Stimulated activated effector memory CD8-positive, alpha-beta T cell treated with anti-CD3 and anti-CD28 coated beads, Interleukin-12 subunit alpha, Interleukin-12 subunit beta, amount 100 ng/mL, for 72 hours (primary cell): ENCODE data around the gene EVI2A.
A peak's percentile ranks its signal among the peaks of the same experiment; 100 is the strongest.
"Not testable (repeated sequence)": the region's sequence is repeated elsewhere in the genome, so short reads cannot be mapped to it uniquely, and the experiment has no call there.

Experiments used
- ATAC-seq: fragments of 150-1000 bp; cut with Tn5 transposase; 2 replicates; pipeline ENCODE4 v1.10.0; 2021
- DNase-seq, 2 donors: peaks; one replicate each; pipeline ENCODE4 v3.0.0; 2021 to 2022; ENCODE audit warnings: low spot score in 2 of 2
- H3K27ac Mint-ChIP-seq: one replicate; pipeline ENCODE4 v1.8.0; 2022; ENCODE audit warnings: mild to moderate bottlenecking, mixed read lengths
- H3K36me3 Mint-ChIP-seq: one replicate; pipeline ENCODE4 v1.8.0; 2022; ENCODE audit warnings: mild to moderate bottlenecking, mixed read lengths
- H3K4me1 Mint-ChIP-seq: one replicate; pipeline ENCODE4 v1.8.0; 2022; ENCODE audit warnings: mixed read lengths
- H3K4me3 Mint-ChIP-seq: one replicate; pipeline ENCODE4 v1.8.0; 2022; ENCODE audit warnings: mild to moderate bottlenecking, mixed read lengths
- H3K9me3 Mint-ChIP-seq: one replicate; pipeline ENCODE4 v1.8.0; 2022; ENCODE audit warnings: mixed read lengths

The EVI2A gene

DNA sequence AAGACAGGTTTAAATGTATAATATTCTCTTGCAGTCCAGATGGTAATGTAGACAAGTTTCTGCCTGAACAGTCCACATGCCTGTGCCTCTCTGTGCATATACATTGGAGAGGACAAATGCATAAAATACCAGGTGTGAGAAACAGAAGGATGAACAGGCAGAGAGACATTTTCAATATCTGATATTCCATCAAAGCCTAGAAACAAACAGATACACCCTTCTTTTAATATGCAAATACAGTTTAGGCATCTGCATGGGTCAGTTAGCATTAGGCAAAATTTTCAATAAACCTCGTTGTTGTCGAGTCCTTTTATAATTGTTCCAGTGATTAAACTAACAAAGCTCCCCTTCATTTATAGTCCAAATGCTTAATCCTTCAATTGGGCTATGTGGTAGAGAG is 25.3 kb downstream of the EVI2A start:
- H3K4me3 Mint-ChIP-seq: no peak overlapping the region
- H3K9me3 Mint-ChIP-seq: no peaks in the 10 kb centered on the region
- ATAC-seq (no peak), DNase-seq (no peak)
- H3K27ac Mint-ChIP-seq: no peak overlapping the region
- H3K4me1 Mint-ChIP-seq: no peaks in the 10 kb centered on the region
- peaks cover 5% of the 10 kb centered on the region for H3K36me3 Mint-ChIP-seq

DNA sequence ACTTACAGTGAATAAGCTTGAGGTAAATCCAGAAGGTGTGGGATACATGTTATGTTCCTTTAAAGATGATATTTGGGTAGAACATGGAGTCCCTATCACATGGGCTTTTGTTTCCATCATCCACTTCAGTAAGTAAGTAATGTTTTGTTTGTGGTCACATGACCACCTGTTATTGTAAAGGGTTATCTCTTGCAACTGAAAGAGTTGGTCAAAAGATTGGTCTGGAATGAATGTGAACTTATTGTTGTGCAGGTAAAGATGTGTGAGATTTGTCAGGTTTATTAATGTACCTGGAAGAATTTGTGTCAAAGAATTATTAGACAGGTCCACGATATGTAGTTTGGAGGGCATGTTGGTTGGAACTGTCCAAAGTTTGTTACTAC is 25.9 kb downstream of the EVI2A start:
- Mint-ChIP-seq H3K9me3 (no peaks in the 10 kb centered on the region), H3K36me3 (no peaks in the 10 kb centered on the region), H3K27ac (no peak overlapping the region), H3K4me3 (no peak overlapping the region), H3K4me1 (no peaks in the 10 kb centered on the region)
- DNase-seq: no peak
- no peak for ATAC-seq

DNA sequence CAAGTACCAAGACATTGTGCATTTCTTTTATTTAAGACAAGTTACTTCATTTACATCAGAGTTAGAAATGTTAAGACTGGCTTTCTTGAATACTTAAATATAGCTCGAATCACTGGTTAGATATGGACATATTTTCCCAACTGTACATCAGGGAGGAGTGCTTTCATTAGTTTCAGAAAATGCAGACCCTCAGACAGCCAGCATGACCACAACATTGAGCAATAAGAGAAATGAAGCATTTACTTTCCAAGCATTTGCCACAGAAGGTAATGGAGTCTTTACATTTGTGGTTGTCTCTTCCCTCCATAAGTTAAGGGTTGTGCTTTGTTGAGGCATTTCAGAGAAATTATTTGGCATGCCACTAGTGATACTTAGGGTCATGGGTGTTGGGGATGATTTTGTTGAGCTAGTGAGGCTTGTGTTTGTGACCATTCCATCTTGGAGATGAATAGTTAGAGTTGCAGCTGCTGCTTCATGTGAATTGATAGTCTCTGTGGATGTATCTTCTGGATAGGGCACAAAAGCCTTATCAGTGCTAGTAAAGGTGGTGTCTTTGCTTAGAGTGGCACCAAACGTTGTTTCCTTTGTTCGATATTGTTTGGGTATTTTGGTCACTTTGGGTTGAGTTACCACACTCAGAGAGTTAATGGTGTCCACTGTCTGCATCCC is 26.5 kb downstream of the EVI2A start:
- Mint-ChIP-seq H3K4me3 (no peak overlapping the region), H3K9me3 (no peaks in the 10 kb centered on the region), H3K36me3 (no peaks in the 10 kb centered on the region), H3K4me1 (no peaks in the 10 kb centered on the region), H3K27ac (no peak overlapping the region)
- no peak for DNase-seq
- no peak for ATAC-seq

DNA sequence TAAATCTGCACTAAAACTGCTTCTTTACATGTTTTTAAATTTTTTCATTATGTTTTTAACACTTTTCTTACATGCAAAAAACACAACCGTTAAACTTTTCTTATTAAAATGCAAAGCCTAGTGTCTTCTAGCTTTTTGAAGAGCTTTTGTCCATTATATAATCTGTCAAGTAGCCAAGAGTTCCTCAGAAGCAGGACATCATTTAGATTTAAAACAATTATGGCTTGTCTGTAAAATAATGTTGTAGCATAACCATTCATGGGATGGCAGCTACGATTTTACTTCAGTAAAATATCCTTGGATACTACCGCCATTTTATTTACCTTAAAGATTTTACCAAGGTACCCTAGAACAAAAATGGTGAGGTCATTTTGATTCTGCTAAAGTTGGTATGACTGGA is 27.2 kb downstream of the EVI2A start:
- DNase-seq: no peak
- Mint-ChIP-seq H3K36me3 (no peaks in the 10 kb centered on the region), H3K27ac (no peak overlapping the region), H3K9me3 (no peaks in the 10 kb centered on the region), H3K4me1 (no peaks in the 10 kb centered on the region), H3K4me3 (no peak overlapping the region)
- ATAC-seq: no peak

DNA sequence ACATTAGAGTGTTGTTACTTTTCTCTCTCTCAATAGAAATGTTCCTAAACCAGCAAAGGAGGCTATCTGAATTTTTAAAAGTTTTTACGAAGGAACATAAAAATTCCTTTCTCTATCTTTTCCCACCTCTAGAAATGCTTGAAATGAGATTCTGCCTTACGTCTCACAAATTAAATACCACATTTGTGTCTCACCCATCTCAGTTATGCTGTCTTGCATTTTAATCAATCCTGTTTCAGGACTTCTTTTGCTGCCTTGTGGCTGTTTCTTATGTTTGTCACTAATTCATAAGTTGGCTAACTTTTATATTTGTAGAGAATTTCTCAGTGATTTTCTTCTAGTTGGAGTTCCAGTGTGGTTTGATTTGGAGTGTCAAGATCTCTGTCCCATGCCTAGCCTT is 27.8 kb downstream of the EVI2A start:
- Mint-ChIP-seq H3K36me3 (no peaks in the 10 kb centered on the region), H3K4me1 (no peaks in the 10 kb centered on the region), H3K27ac (no peak overlapping the region), H3K9me3 (no peaks in the 10 kb centered on the region), H3K4me3 (no peak overlapping the region)
- no peak for ATAC-seq
- no peak for DNase-seq

DNA sequence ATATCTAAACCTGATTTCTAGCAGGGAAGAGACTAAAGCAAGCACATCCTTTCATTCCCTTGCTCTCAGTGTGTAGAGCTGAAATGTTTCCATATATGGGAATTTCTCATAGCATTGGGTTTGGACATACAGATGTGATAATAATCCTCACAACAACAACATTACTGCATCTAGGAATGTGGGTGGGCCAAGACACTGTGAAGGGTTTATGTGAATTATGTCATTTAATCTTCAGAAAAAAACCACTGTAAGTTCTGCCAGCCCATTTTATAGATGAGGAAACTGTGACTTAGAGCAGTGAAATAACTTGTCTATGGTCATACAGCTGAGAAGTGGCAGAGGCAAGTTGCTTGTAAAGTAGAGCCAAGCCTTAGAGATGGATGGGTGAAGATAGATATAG is 29.6 kb downstream of the EVI2A start:
- DNase-seq (no peak), ATAC-seq (no peak)
- Mint-ChIP-seq H3K4me1 (no peaks in the 10 kb centered on the region), H3K36me3 (no peaks in the 10 kb centered on the region), H3K27ac (no peak overlapping the region), H3K4me3 (no peak overlapping the region), H3K9me3 (no peaks in the 10 kb centered on the region)

DNA sequence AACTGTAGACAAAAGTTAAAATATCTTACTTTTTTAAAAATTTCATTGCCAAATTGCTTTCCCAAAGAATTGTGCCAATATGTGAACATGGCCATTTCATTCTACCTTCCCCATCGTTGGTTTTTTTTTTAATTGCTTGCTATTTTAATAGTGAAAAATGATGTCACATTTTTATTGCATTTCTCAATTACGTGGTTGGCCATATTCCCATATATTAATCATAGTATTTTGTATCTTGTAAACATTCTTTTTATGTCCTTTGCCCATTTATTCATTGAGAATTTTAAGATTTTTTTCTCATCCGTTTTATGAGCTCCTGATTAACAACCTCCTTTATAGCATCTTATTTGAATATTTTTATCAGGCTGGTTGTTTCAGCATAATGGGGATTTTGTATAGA is 31.6 kb downstream of the EVI2A start:
- Mint-ChIP-seq H3K4me3 (no peak overlapping the region), H3K36me3 (no peaks in the 10 kb centered on the region), H3K27ac (no peak overlapping the region), H3K9me3 (no peaks in the 10 kb centered on the region), H3K4me1 (no peaks in the 10 kb centered on the region)
- ATAC-seq: no peak
- no peak for DNase-seq

DNA sequence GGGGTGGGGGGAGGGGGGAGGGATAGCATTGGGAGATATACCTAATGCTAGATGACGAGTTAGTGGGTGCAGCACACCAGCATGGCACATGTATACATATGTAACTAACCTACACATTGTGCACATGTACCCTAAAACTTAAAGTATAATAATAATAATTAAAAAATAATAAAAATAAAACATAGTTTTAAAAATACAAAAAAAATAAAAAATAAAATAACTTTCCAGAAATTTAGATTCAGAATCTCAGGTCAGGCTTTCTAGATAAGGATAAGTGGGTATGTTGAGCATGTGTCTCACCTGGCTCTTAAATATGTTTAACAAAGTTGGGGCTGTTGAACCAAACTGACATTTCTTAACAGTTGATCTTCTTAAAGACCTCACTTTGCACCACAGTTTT is 33.5 kb downstream of the EVI2A start:
- DNase-seq, ATAC-seq, H3K4me1 Mint-ChIP-seq, H3K36me3 Mint-ChIP-seq, H3K4me3 Mint-ChIP-seq, H3K9me3 Mint-ChIP-seq, H3K27ac Mint-ChIP-seq: not testable (repeated sequence)

DNA sequence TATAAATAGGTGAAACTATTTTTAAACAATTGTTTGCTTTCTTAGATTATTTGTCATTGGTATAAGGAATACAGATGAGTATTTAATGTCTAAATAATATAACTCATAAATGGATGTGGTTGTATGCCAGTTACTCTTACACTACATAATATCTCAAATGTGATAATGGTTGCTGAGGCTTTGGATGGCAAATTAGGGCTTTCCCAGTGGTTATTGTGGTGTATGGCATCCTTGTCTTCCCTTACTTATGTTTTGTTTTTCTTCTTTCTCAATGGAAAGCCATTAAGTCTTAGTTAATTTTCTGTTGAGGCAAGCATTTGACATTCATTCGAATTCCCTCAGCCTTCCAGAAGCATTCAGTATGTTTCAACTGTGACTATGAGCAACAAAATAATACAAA is 34.8 kb downstream of the EVI2A start:
- no peak overlapping the region for H3K4me3 Mint-ChIP-seq
- no peak for DNase-seq
- H3K4me1 Mint-ChIP-seq: no peaks in the 10 kb centered on the region
- no peak overlapping the region for H3K27ac Mint-ChIP-seq
- H3K36me3 Mint-ChIP-seq: no peaks in the 10 kb centered on the region
- H3K9me3 Mint-ChIP-seq: no peaks in the 10 kb centered on the region
- ATAC-seq: no peak

DNA sequence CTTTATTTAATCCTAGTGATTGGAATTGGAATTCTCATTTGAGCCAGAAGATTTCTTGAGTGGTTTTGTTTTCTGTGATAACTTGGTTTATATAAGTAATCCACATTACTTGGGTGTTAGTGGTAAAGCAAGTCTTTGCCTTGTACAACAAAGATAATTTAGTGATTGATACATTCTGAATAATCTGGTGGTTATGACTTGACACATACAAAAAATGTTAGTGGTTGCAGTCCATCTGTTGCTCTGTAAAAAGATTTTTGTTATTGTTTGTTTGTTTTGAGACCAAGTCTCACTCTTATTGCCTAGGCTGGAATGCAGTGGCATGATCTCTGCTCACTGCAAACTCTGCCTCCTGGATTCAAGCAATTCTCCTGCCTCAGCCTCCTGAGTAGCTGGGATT is 37.6 kb downstream of the EVI2A start:
- DNase-seq (no peak), ATAC-seq (no peak)
- no peaks in the 10 kb centered on the region for H3K9me3 Mint-ChIP-seq
- no peaks in the 10 kb centered on the region for H3K36me3 Mint-ChIP-seq
- H3K4me1 Mint-ChIP-seq: no peaks in the 10 kb centered on the region
- no peak overlapping the region for H3K4me3 Mint-ChIP-seq
- no peak overlapping the region for H3K27ac Mint-ChIP-seq

DNA sequence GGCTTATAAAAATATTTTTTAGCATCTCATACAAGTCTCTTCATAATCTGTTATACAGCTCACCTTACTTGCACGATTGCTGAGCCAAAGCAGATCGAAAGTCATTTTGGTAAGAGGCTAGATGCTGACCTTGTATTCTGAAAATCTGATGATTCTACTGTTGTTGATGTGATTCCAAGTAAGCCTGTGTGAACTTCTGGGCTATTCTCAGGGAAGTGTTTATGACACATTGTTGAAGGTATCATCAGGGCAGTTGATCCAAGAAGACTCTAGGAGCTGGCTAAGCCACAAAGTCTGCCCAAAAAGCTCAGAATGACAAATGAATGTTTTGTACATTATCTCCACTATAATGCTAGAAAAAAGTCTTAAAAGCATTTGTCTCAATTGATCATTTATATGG is 40.4 kb downstream of the EVI2A start:
- Mint-ChIP-seq H3K36me3 (peaks cover 13% of the 10 kb centered on the region), H3K27ac (no peak overlapping the region), H3K4me1 (no peaks in the 10 kb centered on the region), H3K9me3 (no peaks in the 10 kb centered on the region), H3K4me3 (no peak overlapping the region)
- ATAC-seq (no peak), DNase-seq (no peak)

DNA sequence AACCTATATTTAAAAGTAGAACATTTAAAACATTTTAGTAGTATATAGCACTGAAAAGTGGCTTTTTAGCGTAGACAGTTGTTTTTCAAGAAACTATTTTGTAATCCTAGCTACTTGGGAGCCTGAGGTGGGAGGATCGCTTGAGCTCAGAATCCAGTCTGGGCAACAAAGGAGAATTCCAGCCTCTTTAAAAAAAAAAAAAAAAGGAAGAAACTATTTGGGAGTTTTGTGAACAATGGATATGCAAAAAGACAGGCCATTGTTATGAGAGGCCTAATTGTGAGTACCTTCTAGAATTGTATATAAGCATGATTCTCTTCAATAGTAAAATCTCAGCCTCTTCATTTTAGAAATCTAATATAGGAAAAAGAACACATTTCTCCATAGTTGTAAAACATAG is 42.0 kb downstream of the EVI2A start:
- ATAC-seq (no peak), DNase-seq (no peak)
- peaks cover 13% of the 10 kb centered on the region for H3K36me3 Mint-ChIP-seq
- H3K4me1 Mint-ChIP-seq: no peaks in the 10 kb centered on the region
- H3K9me3 Mint-ChIP-seq: no peaks in the 10 kb centered on the region
- no peak overlapping the region for H3K27ac Mint-ChIP-seq
- H3K4me3 Mint-ChIP-seq: no peak overlapping the region

DNA sequence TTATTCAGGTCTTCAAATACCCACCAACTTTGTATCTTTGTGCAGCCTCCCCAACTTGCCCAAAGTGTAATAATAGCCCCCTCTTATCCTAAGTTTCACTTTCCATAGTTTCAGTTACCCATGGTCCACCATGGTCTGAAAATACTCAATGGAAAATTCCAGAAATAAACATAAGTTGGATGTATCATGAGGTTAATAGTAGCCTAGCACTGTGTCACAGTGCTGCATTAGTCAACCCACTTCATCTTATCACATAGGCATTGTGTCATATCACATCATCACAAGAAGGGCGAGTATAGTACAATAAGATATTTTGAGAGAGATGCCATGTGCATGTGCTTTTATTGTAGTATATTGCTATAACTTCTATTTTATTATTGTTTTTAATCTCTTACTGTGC is 46.3 kb downstream of the EVI2A start:
- Mint-ChIP-seq H3K36me3 (peaks cover 21% of the 10 kb centered on the region), H3K27ac (peak overlapping the region; percentile 6), H3K4me1 (no peaks in the 10 kb centered on the region), H3K9me3 (no peaks in the 10 kb centered on the region), H3K4me3 (no peak overlapping the region)
- DNase-seq (no peak), ATAC-seq (no peak)

DNA sequence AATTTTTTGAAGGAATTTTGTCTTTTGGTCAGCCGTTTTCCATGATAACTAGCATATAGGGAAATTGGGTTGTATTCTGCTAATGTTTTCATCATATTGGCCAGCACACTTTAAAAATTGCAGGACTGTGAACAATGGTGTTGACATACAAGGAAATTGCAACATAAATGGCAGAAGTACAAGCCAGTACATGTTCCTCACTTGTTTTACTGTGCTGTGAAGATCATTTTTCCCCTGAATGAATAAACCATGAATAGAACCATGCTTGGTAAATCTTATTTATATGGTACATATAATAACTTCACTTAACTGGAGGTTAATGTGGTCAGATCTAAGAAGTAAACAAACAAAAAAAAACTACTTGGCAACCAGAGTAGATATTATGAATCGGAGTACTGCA is 47.2 kb downstream of the EVI2A start:
- ATAC-seq (no peak), DNase-seq (no peak)
- H3K4me1 Mint-ChIP-seq: no peaks in the 10 kb centered on the region
- peaks cover 21% of the 10 kb centered on the region for H3K36me3 Mint-ChIP-seq
- H3K27ac Mint-ChIP-seq: no peak overlapping the region
- no peak overlapping the region for H3K4me3 Mint-ChIP-seq
- H3K9me3 Mint-ChIP-seq: no peaks in the 10 kb centered on the region

DNA sequence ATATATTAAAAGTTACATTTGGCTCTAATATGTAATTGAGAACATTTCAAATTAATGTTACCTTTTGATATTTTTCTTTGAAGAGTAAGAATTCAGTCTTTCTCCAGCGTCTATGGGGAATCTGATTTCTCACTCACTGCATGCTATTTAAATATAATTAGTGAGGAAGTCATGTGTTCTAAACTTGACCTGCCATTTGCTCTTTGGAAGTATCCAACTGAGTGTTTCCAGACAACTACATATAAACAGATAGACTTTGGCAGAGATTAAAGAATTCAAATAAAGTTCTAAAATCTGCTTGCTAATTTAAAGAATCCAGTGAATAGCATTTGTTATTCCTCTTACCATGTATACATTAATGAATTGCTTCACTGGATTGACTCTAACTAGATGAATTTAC is 47.9 kb downstream of the EVI2A start:
- peaks cover 29% of the 10 kb centered on the region for H3K36me3 Mint-ChIP-seq
- ATAC-seq (no peak), DNase-seq (no peak)
- no peaks in the 10 kb centered on the region for H3K9me3 Mint-ChIP-seq
- H3K4me3 Mint-ChIP-seq: no peak overlapping the region
- no peaks in the 10 kb centered on the region for H3K4me1 Mint-ChIP-seq
- H3K27ac Mint-ChIP-seq: no peak overlapping the region

DNA sequence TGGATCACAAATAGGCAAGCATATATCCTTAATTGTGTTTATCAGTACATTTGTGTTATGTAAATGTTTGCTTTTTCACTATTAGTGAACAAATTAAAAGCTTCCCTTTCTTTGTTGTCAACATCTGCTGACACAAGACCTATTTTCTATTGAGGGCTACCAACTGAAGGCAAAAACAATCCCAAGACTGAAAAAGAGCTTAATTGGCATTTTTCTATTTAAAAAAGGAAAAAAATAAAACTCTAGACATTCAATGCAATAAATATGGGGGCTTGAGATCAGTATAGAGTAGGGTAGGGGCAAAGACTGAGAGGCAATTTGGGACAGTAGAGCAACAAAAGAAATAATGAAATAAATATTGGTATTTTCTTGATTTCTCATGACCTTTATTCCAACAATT is 48.6 kb downstream of the EVI2A start:
- Mint-ChIP-seq H3K4me3 (no peak overlapping the region), H3K4me1 (no peaks in the 10 kb centered on the region), H3K27ac (no peak overlapping the region), H3K9me3 (no peaks in the 10 kb centered on the region), H3K36me3 (peaks cover 32% of the 10 kb centered on the region)
- DNase-seq (no peak), ATAC-seq (no peak)

DNA sequence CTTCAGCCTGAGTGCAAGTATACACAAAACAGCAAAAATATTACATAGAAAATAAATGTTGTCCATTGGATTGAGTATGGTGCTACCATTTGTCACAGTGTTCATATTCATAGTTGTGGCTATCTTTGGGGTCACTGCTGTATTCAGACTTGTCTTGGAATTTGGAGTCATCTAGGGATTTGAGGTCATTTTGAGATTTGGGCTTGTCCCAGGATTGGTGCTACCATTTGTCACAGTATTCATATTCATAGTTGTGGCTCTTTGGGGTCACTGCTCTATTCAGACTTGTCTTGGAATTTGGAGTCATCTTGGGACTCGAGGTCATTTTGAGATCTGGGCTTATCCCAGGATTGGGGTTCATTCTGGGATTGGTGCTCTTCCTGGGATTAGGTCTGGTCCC is 49.2 kb downstream of the EVI2A start:
- Mint-ChIP-seq H3K4me1 (no peaks in the 10 kb centered on the region), H3K9me3 (no peaks in the 10 kb centered on the region), H3K4me3 (no peak overlapping the region), H3K27ac (no peak overlapping the region), H3K36me3 (peaks cover 32% of the 10 kb centered on the region)
- no peak for ATAC-seq
- DNase-seq: no peak
